ENCODE measurements around the gene KIF18B.

Gene KIF18B

DNA sequence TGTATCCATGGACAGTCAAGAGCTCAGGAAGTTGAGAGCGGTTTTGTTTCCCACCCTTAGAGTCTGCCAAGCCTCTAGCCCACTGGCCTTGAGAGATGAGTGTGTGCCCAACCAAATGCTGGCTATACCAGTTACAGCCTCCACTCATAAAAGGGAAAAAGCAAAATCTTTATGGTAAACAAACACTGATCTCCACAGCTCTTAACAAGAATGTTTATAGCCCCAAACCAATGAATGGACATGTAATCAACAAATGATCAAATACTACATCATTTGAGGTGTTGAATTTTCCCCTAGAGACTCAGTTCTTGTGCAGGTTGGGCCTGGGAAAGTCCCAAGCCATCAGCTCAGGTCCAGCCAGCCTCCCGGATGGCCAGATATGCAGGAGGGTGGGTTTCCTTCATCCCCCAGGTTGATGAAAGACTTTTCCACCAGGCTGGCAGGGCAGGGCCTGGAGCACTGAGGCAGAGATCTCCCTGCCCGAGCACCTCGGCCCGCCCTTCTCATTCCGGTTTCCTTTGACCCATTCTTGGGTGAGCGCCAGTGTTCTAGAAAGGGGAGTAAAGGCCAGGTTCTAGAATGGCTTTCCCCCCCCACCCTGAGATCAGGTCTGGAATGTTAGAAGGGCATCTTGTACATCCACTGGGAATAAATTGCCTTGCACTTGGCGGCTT lies 44.4 kb downstream of the KIF18B start:
- no peak for DNase-seq

DNA sequence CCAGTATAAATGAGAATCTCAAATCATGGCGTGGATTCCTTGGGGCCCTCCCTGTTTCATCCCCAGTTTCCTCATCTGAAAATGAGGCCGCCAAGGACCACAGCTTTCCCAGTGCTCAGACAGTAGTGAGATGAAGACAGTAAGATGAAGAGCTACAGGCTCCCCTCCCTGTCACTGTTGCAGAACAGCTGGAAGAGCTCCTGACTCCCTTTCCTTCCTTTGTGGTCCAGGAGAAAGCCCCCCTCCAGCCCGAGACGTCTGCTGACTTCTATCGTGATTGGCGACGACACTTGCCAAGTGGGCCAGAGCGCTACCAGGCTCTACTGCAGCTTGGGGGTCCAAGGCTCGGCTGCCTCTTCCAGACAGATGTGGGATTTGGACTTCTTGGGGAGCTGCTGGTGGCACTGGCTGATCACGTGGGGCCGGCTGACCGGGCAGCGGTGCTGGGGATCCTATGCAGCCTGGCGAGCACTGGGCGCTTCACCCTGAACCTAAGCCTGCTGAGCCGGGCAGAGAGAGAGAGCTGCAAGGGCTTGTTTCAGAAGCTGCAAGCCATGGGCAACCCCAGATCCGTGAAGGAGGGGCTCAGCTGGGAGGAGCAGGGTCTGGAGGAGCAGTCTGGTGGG lies 45.3 kb downstream of the KIF18B start:
- no peak for DNase-seq

DNA sequence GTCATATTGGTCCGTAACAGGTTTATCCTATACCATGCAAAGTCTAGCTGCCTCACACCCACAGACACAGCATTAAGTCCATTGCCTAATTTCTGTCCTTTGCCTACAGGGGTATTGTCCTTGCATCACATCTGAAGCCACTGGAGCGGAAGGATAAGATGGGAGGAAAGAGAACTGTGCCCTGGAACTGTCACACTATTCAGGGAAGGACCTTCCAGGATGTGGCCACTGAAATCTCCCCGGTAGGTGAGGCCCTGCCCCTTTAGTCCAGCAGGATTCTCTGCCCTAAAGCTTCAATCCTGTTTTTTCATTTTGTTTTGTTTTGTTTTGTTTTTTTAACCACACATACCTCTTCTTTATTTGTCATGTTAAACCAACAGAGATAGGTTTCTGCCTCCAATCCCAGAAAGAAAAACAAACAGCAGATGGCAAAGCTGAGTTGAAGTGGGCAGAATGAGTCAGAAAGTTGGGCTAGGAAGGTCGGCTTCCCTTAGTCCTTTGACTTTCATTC lies 46.1 kb downstream of the KIF18B start:
- no peak for DNase-seq

DNA sequence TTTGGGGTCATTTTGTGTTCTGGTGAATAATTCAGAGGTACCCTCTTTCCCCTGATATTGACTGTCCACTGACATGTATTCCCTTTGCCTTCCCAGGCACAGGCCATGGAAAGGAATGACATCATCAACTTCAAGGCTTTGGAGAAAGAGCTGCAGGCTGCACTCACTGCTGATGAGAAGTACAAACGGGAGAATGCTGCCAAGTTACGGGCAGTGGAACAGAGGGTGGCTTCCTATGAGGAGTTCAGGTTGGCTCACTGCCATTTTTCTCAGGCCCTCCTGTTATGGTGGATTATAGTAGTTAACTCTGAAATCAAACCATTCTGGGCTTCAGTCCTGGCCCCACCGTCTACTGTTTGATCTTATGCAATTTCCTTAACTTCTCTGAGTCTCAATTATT lies 46.7 kb downstream of the KIF18B start:
- no peak for DNase-seq

DNA sequence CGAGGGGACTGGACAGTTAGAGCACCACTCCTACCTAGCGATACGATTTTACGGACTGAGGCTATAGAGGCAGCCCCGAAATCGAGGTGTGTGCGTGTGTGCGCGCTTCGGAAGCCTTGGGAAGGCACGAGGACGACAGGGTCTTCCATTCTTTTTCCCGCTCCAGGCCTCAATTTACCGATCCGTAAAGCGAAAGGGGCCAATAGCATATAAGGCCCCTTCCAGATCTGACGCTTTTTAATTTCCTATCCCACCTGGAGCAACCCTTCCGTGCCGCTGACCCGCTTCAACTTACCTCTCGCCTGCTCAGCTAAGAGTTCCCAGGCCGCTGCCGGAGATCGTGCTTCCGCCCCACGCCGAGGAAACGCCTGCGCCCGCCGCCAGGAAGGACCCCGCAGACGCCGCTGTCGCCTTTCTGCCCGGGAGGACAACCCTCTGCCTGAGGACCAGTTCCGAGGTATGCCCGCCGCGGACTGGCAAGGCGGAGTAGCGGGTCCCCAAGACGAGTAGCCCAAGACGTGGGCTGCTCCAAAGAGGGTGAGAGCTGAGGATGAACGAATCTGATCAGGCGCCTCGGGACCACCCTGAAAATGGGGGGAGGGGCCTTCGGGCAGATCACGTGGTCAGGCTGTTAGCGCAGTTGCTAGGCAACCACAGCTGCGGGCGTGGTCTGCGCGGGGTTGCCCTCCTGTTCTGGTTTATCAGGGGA lies 48.3 kb downstream of the KIF18B start, which contains the start of gene EFTUD2:
TSS of gene EFTUD2 (minus strand) at position 372 of the 709 bp plus-strand sequence. CDS start 4,924 bp downstream, outside the sequence.
- peak; percentile 95 for DNase-seq

DNA sequence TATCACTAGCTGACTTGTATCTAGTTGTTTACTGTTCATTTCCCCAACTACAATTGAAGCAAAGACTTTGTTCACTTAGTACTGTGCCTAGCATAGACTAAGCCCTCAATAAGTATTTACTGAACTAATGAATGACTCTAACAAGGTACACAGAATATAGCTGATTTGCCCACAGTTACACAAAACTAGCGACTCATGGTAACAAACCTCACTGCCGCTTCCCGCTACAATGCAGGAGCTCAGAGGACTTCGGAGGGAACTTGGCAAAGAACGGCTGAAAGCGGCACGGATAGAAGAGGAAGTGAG lies 48.9 kb downstream of the KIF18B start:
- no peak for DNase-seq

DNA sequence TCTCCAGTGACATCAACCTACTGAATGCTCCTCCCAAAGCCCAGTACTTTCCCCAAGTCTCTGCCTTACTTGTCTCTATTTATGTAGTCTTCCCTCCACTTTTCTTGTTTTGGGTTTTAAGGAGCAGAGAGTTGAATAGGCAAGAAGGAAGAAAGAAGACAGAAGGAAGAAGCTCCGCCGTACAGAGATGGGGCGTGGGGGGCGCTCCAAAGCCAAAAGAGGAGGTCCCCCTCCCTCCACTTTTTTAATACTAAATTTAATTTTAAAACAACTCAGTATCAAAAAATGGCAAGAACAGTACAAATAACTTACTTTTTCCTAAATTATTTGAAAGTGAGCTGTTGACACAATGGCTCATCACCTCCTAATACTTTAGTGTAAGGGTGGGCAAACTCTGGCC lies 52.9 kb downstream of the KIF18B start:
- DNase-seq: no peak

DNA sequence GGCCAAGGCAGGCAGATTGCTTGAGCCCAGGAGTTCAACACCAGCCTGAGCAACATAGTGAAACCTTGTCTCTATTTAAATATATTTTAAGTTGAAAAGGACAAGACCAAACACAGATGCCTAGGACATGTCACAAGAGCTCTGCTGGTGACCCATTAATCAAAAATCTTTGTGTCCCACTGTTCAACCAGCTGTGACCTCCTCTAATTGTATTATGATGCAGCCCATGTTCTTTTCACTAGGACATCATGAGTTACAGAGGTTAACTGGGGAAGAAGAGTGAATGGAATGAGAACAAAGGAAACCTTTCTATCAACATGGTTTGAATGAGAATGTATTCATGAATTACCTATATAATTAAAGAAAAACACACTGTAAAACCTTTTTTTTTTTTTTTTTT lies 55.3 kb downstream of the KIF18B start:
- no peak for DNase-seq

DNA sequence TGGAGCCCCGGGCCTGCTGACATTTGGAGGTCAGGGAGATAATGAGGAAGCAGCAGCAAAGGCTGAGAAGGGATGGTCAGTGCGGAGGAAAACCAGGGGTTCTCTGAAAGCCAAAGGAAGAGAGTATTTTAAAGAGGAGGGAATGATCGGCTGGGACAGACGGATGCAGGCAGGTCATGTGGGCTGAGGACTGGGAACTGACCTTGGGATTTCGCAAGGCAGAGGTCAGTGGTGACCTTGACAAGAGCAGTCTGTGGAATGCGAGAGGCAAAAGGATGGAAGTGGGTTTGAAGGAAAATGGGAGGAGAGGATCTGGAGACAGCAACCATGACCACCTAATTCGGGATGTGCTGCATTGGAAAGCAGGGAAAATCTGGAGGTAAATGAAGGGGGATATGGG lies 58.6 kb downstream of the KIF18B start:
- no peak for DNase-seq

DNA sequence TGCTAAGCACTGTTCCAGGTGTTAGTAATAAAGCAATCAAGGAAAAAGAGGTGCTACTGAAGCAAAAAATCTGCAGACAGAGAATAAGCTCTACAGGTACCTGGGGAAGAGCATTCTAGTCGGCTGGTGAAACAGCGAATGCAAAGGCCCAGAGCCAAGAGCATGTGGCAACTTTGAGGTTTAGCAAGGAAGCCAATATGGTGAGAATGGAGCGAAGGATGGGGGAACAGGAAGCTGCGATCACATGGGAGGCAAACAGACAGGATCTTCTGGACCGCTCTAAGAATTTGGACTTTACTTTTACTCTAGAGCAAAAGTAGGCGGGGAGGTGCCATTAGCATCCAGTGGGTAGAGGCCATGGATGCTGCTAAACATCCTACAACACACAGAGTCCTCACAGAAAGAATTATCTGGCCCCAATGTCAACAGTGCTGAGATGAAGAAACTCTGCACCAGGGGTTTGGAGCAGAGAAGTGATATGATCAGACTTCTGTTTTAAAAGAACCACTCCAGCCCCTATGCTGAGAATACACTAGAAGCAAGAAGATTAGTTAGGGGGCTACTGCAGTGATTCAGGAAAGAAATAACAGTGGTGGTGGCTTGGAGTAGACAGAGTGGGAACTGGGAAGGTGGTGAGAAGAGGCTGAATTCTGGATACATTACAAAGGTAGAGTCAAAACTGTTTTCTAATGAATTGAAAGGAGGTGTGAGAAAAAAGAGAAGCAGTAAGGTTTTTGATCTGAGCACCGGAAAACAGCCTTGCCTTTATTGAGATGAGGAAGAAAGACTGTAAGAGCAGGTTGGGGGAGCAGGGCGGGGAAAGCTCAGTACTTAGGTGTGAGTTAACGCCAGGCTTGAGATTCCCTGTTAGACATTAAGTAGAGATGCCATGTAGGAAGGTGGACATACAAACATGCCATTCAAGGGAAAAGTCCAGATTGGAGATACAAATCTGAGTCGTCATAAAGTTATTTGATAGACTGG lies 59.3 kb downstream of the KIF18B start:
- no peak for DNase-seq

DNA sequence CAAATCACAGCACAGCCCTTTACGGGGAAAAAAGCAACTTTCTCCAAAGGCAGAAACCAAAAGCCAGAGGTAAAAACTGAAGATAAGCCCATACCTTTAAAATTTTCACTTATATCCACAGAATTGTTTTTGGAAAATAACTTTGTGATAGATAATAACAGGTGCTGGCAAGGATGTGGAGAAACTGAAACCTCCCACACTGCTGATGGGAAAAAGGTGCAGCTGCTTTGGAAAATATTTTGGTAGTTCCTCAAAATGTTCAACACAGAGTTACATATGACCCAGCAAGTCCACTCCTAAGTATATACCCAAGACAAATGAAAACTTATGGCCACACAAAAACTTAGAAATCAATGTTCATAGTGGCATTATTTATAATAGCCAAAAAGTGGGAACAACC lies 60.6 kb downstream of the KIF18B start:
- no peak for DNase-seq

DNA sequence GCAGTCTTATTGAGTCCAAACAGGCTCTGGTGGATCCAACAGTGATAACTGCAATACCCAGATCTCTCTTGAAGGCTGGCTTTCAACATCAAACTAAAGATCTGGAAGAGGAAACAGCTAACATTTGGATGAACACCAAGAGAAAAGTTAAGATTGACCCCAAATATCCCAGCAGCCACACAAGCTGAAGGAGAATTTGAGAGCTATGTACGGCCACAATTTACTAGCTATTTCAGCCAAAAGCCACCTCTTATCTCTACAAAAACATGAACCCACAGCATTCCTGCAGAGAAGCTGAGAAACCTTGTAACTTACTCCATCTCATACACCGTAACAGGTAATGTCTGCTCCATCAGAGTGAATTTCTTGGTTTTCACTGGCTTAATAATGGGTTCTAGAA lies 62.6 kb downstream of the KIF18B start:
- DNase-seq: no peak

DNA sequence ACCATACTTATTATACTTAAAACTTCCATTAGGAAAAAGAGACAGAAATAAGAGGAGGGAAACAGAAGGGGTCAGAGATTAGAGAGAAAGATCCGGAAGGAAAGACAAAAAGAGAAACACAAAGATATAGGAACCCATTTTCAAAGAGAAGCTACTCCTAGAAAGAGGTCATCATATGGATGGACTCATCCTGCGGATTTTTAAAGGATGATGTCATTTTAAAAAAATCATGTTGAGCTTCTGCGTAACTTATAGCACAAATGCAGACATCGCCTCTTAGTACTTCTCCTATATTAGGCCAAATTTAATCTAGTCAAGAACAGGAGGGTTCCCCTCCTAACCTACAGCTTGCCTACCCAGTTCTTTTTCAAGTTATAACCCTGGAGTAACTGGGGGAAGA lies 66.4 kb downstream of the KIF18B start:
- no peak for DNase-seq

DNA sequence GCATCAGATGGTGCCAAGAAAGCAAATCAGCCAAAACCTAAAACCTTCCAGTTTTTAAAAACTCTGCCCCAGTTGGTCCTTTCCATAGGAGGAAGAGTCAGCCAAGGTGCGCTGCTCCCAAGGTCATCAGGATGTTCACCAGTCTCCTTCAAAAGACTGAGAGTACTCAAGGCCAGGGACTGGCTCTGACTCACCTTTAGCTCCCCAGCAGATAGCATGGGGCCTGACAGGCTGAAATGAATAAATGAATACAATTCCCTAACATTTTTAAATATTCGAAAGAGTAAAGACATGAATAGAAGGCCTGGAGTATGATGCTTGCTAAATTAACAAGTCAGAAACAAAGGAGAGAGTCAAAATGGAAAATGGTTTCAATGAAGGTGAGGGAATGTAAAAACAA lies 67.5 kb downstream of the KIF18B start:
- no peak for DNase-seq

DNA sequence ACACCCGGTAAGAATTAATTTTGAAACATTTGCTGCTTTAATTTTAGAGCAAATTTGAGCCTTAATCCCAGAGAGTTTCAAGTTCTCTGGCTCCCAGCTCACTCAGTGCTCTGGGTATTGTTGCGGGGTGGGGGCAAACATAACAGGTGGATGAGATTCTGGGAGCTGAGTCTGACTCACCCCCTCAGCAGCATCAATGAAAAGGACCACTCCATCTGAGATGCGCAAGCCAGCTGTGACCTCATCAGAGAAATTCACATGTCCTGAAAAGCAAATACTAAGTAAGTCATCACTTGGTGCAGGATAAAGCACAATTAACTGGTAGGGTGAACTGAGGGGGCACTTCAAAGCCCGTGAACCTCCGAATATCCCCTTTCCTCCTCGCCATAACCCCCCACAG lies 68.2 kb downstream of the KIF18B start:
- no peak for DNase-seq

DNA sequence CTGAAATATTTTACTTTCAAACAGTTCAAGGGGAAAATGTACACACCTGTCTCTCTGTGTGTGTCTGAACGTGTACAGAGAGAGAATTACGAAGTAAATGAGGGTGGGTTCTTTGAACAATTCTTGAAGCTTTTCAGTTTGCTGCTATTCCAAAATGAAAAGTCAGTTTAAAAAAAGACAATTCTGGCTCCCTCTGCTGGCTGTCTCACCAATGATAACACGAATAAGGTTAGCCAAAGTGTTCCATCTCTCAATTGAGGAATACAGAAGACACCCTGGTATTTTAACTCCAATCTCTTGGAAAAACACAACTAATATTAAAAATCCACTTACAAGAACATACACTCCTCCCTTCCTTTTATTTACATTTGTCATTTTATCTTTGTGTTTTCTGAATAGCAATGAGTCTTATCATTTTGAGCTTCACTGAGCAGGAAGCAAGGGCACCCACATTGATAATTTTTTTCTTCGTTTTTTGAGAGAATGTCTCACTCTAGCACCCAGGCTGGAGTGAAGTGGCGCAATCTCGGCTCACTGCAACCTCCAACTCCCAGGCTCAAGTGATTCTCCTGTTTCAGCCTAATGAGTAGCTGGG lies 68.8 kb downstream of the KIF18B start:
- DNase-seq: peak; percentile 36

DNA sequence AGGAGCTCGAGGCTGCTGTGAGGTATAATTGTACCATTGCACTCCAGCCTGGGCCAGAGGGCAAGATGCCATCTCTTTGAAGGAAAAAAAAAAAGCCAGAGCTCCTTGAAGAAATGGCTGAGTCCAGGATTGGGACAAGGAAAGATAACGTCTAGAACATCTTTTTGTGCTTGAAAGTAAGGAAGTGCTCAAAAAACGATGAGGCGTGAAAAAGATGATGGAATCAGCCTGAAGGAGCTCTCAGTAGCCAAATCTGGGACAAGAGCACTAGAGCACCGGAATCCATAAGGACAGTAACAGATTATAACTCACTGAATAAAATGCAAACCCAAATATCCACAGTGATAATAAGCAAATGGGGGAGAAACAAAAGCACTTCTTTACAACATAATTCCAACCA lies 70.5 kb downstream of the KIF18B start:
- DNase-seq: no peak

DNA sequence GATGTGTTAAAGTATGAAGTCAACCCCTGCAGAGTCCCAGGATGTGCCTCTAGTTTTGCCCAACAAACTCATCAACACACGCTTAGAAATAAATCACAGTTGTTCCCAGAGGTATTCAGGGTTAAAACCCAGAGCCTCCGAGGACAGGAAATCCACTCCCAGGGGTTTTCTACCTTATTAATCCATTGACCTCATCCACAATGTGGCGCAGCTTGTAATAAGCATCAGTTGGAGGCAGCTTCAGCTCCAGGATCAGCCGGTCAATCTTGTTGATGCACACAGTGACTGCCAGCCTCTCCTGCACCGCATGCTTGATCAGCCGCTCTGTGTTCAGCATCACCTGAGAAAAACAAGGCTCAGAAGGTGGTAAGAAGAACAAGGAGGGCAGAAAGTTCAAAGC lies 71.8 kb downstream of the KIF18B start:
- no peak for DNase-seq
